ENCODE results near the gene LMO1.

LMO1 gene

GRCh38 chr11:8218409-8218808 is 45.3 kb downstream of the LMO1 start:
- H3K4me3 ChIP-seq (replicated peaks; ENCODE audit: insufficient read depth, low read length): no peak overlapping the region
- TF ChIP-seq REST (IDR thresholded peaks at IDR 0.05; ENCODE audit: insufficient replicate concordance, low read depth) (no peak), CTCF (IDR thresholded peaks at IDR 0.05; ENCODE audit: insufficient read depth, low read length) (no peak), SPI1 (IDR thresholded peaks at IDR 0.05; ENCODE audit: borderline replicate concordance, low read depth) (no peak), GABPA (IDR thresholded peaks at IDR 0.05; ENCODE audit: low read depth) (no peak), POLR2AphosphoS5 (IDR thresholded peaks at IDR 0.05; ENCODE audit: low read depth) (no peak)
- H3K27me3 ChIP-seq (ENCODE audit: insufficient read depth, poor library complexity, severe bottlenecking): no peaks in the 10 kb centered on the region
- H3K27ac ChIP-seq (replicated peaks): no peak overlapping the region
- no peak for DNase-seq (ENCODE audit: low read depth in 1 of 2, low spot score in 1 of 2)

GRCh38 chr11:8217926-8218325 is 45.8 kb downstream of the LMO1 start:
- Histone ChIP-seq H3K27me3 (ENCODE audit: insufficient read depth, poor library complexity, severe bottlenecking) (no peaks in the 10 kb centered on the region), H3K4me3 (replicated peaks; ENCODE audit: insufficient read depth, low read length) (no peak overlapping the region), H3K27ac (replicated peaks) (no peak overlapping the region)
- no peak for DNase-seq (ENCODE audit: low read depth in 1 of 2, low spot score in 1 of 2)
- TF ChIP-seq CTCF (IDR thresholded peaks at IDR 0.05; ENCODE audit: insufficient read depth, low read length) (no peak), GABPA (IDR thresholded peaks at IDR 0.05; ENCODE audit: low read depth) (no peak), SPI1 (IDR thresholded peaks at IDR 0.05; ENCODE audit: borderline replicate concordance, low read depth) (no peak), POLR2AphosphoS5 (IDR thresholded peaks at IDR 0.05; ENCODE audit: low read depth) (no peak), REST (IDR thresholded peaks at IDR 0.05; ENCODE audit: insufficient replicate concordance, low read depth) (no peak)

GRCh38 chr11:8217136-8217535 is 46.5 kb downstream of the LMO1 start:
- DNase-seq (ENCODE audit: low read depth in 1 of 2, low spot score in 1 of 2): no peak
- no peak overlapping the region for H3K27ac ChIP-seq (replicated peaks)
- no peaks in the 10 kb centered on the region for H3K27me3 ChIP-seq (ENCODE audit: insufficient read depth, poor library complexity, severe bottlenecking)
- no peak for TF ChIP-seq POLR2AphosphoS5 (IDR thresholded peaks at IDR 0.05; ENCODE audit: low read depth)
- TF ChIP-seq SPI1 (IDR thresholded peaks at IDR 0.05; ENCODE audit: borderline replicate concordance, low read depth): no peak
- TF ChIP-seq GABPA (IDR thresholded peaks at IDR 0.05; ENCODE audit: low read depth): no peak
- TF ChIP-seq CTCF (IDR thresholded peaks at IDR 0.05; ENCODE audit: insufficient read depth, low read length): no peak
- no peak for TF ChIP-seq REST (IDR thresholded peaks at IDR 0.05; ENCODE audit: insufficient replicate concordance, low read depth)
- no peak overlapping the region for H3K4me3 ChIP-seq (replicated peaks; ENCODE audit: insufficient read depth, low read length)

Measured in HL-60 (cell line).